ENCODE results near the gene CES2.

Gene CES2, protein sequence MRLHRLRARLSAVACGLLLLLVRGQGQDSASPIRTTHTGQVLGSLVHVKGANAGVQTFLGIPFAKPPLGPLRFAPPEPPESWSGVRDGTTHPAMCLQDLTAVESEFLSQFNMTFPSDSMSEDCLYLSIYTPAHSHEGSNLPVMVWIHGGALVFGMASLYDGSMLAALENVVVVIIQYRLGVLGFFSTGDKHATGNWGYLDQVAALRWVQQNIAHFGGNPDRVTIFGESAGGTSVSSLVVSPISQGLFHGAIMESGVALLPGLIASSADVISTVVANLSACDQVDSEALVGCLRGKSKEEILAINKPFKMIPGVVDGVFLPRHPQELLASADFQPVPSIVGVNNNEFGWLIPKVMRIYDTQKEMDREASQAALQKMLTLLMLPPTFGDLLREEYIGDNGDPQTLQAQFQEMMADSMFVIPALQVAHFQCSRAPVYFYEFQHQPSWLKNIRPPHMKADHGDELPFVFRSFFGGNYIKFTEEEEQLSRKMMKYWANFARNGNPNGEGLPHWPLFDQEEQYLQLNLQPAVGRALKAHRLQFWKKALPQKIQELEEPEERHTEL

DNA sequence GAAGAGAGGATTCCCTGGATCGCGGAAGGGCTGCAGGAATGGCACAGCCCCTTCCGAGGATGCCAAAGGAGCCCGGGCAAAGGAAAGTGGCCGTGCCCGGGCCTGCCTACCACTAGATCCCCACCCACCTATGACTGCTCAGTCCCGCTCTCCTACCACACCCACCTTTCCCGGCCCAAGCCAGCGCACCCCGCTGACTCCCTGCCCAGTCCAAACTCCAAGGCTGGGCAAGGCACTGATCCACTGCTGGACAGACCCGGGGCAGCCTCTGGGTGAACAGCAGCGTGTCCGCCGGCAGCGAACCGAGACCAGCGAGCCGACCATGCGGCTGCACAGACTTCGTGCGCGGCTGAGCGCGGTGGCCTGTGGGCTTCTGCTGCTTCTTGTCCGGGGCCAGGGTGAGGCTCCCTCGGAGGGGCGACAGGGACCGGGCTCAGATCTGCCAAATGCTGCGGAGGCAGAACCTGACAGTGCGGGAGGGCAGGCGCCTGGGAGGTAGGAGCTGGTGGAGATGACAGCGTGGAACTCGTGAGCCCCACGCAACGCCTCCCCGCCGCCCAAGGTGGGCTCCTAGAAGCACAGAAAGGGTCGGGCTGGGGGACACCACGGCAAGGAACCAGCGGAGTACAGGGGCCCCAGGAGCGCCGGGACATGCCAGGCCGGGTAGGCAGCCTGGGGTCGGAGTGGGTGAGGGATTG is at the start of gene CES2:
CES2 (plus strand) TSS at position 203 of the 698 bp plus-strand sequence; CDS start at position 323, 120 bp downstream.
- Histone ChIP-seq H3K4me2 (ENCODE audit: low read depth, low read length) (peak within 1 kb of the TSS; percentile 86), H2AFZ (ENCODE audit: low read length) (peak within 1 kb of the TSS; percentile 68), H4K20me1 (ENCODE audit: insufficient read depth, low read length) (no peaks in the 10 kb centered on the region), H3F3A (ENCODE audit: insufficient read depth, low read length) (no peaks in the 10 kb centered on the region), H3K4me3 (ENCODE audit: low read length) (peak within 1 kb of the TSS; percentile 93), H3K36me3 (replicated peaks; ENCODE audit: insufficient read depth, low read length) (no peaks in the 10 kb centered on the region), H3K79me2 (ENCODE audit: low read length) (peaks cover 41% of the 10 kb centered on the region), H3K9me3 (replicated peaks; ENCODE audit: insufficient read depth, low read length) (no peaks in the 10 kb centered on the region), H3K27me3 (replicated peaks; ENCODE audit: insufficient read depth, low read length) (no peaks in the 10 kb centered on the region), H3K9ac (ENCODE audit: low read length) (peak within 1 kb of the TSS; percentile 91), H3K4me1 (ENCODE audit: low read length) (0 out of 2 replicates have a peak, but pooled peaks cover 4% of the 10 kb centered on the region), H3K27ac (ENCODE audit: low read length) (peak within 1 kb of the TSS; percentile 53; the same call in 1 of the 2 replicates), H3K9me2 (replicated peaks; ENCODE audit: insufficient read depth, low read length) (no peaks in the 10 kb centered on the region)
- TF ChIP-seq, protein P1, sequence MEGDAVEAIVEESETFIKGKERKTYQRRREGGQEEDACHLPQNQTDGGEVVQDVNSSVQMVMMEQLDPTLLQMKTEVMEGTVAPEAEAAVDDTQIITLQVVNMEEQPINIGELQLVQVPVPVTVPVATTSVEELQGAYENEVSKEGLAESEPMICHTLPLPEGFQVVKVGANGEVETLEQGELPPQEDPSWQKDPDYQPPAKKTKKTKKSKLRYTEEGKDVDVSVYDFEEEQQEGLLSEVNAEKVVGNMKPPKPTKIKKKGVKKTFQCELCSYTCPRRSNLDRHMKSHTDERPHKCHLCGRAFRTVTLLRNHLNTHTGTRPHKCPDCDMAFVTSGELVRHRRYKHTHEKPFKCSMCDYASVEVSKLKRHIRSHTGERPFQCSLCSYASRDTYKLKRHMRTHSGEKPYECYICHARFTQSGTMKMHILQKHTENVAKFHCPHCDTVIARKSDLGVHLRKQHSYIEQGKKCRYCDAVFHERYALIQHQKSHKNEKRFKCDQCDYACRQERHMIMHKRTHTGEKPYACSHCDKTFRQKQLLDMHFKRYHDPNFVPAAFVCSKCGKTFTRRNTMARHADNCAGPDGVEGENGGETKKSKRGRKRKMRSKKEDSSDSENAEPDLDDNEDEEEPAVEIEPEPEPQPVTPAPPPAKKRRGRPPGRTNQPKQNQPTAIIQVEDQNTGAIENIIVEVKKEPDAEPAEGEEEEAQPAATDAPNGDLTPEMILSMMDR (IDR thresholded peaks at IDR 0.05; ENCODE audit: low read length) = no peak
- no peak for TF ChIP-seq EZH2 (optimal IDR thresholded peaks at IDR 0.05; ENCODE audit: low read depth, low read length)
- TF ChIP-seq EZH2phosphoT487 (IDR thresholded peaks at IDR 0.05; ENCODE audit: low read length) = no peak
- no peak for DNase-seq

DNA sequence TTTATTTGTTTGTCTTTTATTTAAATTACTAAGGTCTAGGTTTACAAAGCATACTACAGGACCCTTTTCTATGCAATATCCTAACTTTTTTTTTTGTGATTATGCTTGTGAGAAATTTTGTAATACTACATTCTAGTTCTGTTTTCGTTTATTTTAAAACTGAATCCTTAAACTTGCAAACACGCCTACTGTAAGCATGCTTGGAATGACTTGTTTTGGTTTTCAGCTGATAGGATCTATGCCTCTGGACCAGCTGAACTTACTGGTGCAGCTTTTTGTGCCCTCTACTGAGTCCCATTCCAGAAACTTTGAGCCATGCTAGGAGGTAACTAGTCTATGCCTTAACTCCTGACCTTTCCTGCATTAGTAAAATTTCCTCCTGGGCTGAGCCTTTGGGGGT is 49.0 kb upstream of the CES2 start:
- H3K27me3 ChIP-seq (replicated peaks; ENCODE audit: insufficient read depth, low read length) = no peaks in the 10 kb centered on the region
- no peaks in the 10 kb centered on the region for H3F3A ChIP-seq (ENCODE audit: insufficient read depth, low read length)
- no peak overlapping the region for H3K27ac ChIP-seq (ENCODE audit: low read length)
- no peaks in the 10 kb centered on the region for H3K9me2 ChIP-seq (replicated peaks; ENCODE audit: insufficient read depth, low read length)
- H3K4me3 ChIP-seq (ENCODE audit: low read length) = no peak overlapping the region
- no peak overlapping the region for H3K9ac ChIP-seq (ENCODE audit: low read length)
- H3K4me2 ChIP-seq (ENCODE audit: low read depth, low read length) = no peak overlapping the region
- TF ChIP-seq EZH2 (optimal IDR thresholded peaks at IDR 0.05; ENCODE audit: low read depth, low read length) (no peak), EZH2phosphoT487 (IDR thresholded peaks at IDR 0.05; ENCODE audit: low read length) (no peak)
- TF ChIP-seq, protein P1 (IDR thresholded peaks at IDR 0.05; ENCODE audit: low read length) = no peak
- peaks cover 6% of the 10 kb centered on the region for H3K36me3 ChIP-seq (replicated peaks; ENCODE audit: insufficient read depth, low read length)
- no peak for DNase-seq
- H4K20me1 ChIP-seq (ENCODE audit: insufficient read depth, low read length) = 0 out of 2 replicates have a peak, but pooled peaks cover 4% of the 10 kb centered on the region
- no peaks in the 10 kb centered on the region for H3K9me3 ChIP-seq (replicated peaks; ENCODE audit: insufficient read depth, low read length)
- H3K4me1 ChIP-seq (ENCODE audit: low read length) = 0 out of 2 replicates have a peak, but pooled peaks cover 4% of the 10 kb centered on the region
- H3K79me2 ChIP-seq (ENCODE audit: low read length) = peaks cover 44% of the 10 kb centered on the region
- no peak overlapping the region for H2AFZ ChIP-seq (ENCODE audit: low read length)

DNA sequence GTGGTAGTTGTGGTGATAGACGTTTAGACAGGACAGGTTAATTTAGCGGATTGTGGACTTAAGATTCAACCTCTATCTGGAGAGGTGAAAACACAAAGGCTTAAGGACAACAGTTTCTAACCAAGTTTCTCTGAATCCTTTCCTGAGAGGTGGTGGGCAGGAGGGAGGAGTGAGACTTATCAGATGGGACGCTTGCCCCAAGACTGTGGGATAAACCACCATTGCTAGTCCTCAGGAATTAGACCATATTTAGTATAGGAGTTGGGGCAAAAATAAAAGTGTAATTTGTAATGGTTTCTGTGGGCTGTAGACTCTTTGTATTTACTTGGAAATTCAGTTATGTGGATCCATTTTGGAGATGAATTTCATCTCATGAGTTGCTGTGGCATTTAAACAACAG is 48.4 kb upstream of the CES2 start:
- H3K4me1 ChIP-seq (ENCODE audit: low read length) = no peaks in the 10 kb centered on the region
- H3K4me3 ChIP-seq (ENCODE audit: low read length) = no peak overlapping the region
- H3K27me3 ChIP-seq (replicated peaks; ENCODE audit: insufficient read depth, low read length) = no peaks in the 10 kb centered on the region
- H3K27ac ChIP-seq (ENCODE audit: low read length) = no peak overlapping the region
- H3F3A ChIP-seq (ENCODE audit: insufficient read depth, low read length) = no peaks in the 10 kb centered on the region
- peaks cover 6% of the 10 kb centered on the region for H3K36me3 ChIP-seq (replicated peaks; ENCODE audit: insufficient read depth, low read length)
- H2AFZ ChIP-seq (ENCODE audit: low read length) = no peak overlapping the region
- H4K20me1 ChIP-seq (ENCODE audit: insufficient read depth, low read length) = 0 out of 2 replicates have a peak, but pooled peaks cover 4% of the 10 kb centered on the region
- no peaks in the 10 kb centered on the region for H3K9me3 ChIP-seq (replicated peaks; ENCODE audit: insufficient read depth, low read length)
- TF ChIP-seq, protein P1 (IDR thresholded peaks at IDR 0.05; ENCODE audit: low read length) = no peak
- no peak for TF ChIP-seq EZH2phosphoT487 (IDR thresholded peaks at IDR 0.05; ENCODE audit: low read length)
- TF ChIP-seq EZH2 (optimal IDR thresholded peaks at IDR 0.05; ENCODE audit: low read depth, low read length) = no peak
- peaks cover 38% of the 10 kb centered on the region for H3K79me2 ChIP-seq (ENCODE audit: low read length)
- no peak overlapping the region for H3K4me2 ChIP-seq (ENCODE audit: low read depth, low read length)
- no peaks in the 10 kb centered on the region for H3K9me2 ChIP-seq (replicated peaks; ENCODE audit: insufficient read depth, low read length)
- no peak for DNase-seq
- no peak overlapping the region for H3K9ac ChIP-seq (ENCODE audit: low read length)

Data from MM.1S (cell line).